OCI-LY7 (cell line): ENCODE results near the gene MUSK. TPM values are rescaled to one million over a fixed set of nuclear protein-coding genes. Genes with fewer than 3 reads are reported as not detected.
"Not testable (repeated sequence)": the region's sequence is repeated elsewhere in the genome, so short reads cannot be mapped to it uniquely, and the experiment has no call there.

Experiments used
- BruUV-seq: library from RNA; stranded (reverse); fragments of 400-500 nt; replicated peaks from 2 replicates; lab custom pipeline; 2021; lab: Mats Ljungman, UMichigan
- CTCF ChIA-PET: fragments of 300-600 bp; sonication (Branson Sonifier 250); formaldehyde crosslinking; loops from one replicate; lab custom pipeline; 2022; ENCODE audit warnings: antibody characterized with exemption; ENCODE audit not compliant: unreplicated experiment; lab: Charles Lee
- POLR2A ChIA-PET: fragments of 300-600 bp; sonication (Branson Sonifier 250); formaldehyde crosslinking; loops from one replicate; lab custom pipeline; 2022; ENCODE audit warnings: antibody characterized with exemption; lab: Charles Lee
- DNase-seq: peaks from one replicate; pipeline ENCODE4 v3.0.0-alpha.2; 2015; ENCODE audit warnings: low spot score
- H2AFZ ChIP-seq: fragments of 200-600 bp; sonication (generic), shearing (Covaris generic); 2 replicates; pipeline ENCODE4 v1.6.1; 2014; ENCODE audit warnings: mild to moderate bottlenecking, antibody characterized with exemption, low read length, moderate library complexity
- H3K27ac ChIP-seq: fragments of 200-600 bp; sonication (generic); 2 replicates; pipeline ENCODE4 v1.5.1; 2014; ENCODE audit warnings: mixed run types, low read depth, mild to moderate bottlenecking, moderate library complexity, low read length, inconsistent platforms; ENCODE audit not compliant: poor library complexity, severe bottlenecking
- H3K36me3 ChIP-seq: fragments of 200-600 bp; sonication (generic); 2 replicates; pipeline ENCODE4 v1.6.1; 2014; ENCODE audit warnings: mild to moderate bottlenecking, antibody characterized with exemption, low read length, moderate library complexity, mixed read lengths; ENCODE audit not compliant: insufficient read depth
- H3K4me1 ChIP-seq: fragments of 200-600 bp; sonication (generic); 2 replicates; pipeline ENCODE4 v1.5.1; 2014; ENCODE audit warnings: mild to moderate bottlenecking, low read length; ENCODE audit not compliant: insufficient read depth, poor library complexity, severe bottlenecking
- H3K4me2 ChIP-seq: fragments of 200-600 bp; sonication (generic); 2 replicates; pipeline ENCODE4 v1.6.1; 2014; ENCODE audit warnings: mild to moderate bottlenecking, low read length
- H3K4me3 ChIP-seq: fragments of 200-600 bp; sonication (generic); 2 replicates; pipeline ENCODE4 v1.5.1; 2014; ENCODE audit warnings: mild to moderate bottlenecking, low read depth, low read length; ENCODE audit not compliant: poor library complexity, severe bottlenecking
- H3K79me2 ChIP-seq: fragments of 200-600 bp; sonication (generic); 2 replicates; pipeline ENCODE4 v1.6.1; 2016; ENCODE audit warnings: low read depth, mild to moderate bottlenecking, low read length, moderate library complexity, mixed read lengths; ENCODE audit not compliant: insufficient read depth
- H3K9me2 ChIP-seq: fragments of 200-600 bp; sonication (generic); 2 replicates; pipeline ENCODE4 v1.6.1; 2016; ENCODE audit warnings: mild to moderate bottlenecking, low read length, mixed read lengths; ENCODE audit not compliant: insufficient read depth
- H3K9me3 ChIP-seq: fragments of 200-600 bp; sonication (generic); 2 replicates; pipeline ENCODE4 v1.6.1; 2014; ENCODE audit warnings: mild to moderate bottlenecking, mixed run types, low read length, mixed read lengths
- H4K20me1 ChIP-seq: fragments of 200-600 bp; sonication (generic); 2 replicates; pipeline ENCODE4 v1.6.1; 2014; ENCODE audit warnings: mild to moderate bottlenecking, antibody characterized with exemption, low read length, moderate library complexity, mixed read lengths; ENCODE audit not compliant: insufficient read depth
- EZH2phosphoT487 ChIP-seq: fragments of 200-600 bp; sonication (generic); IDR thresholded peaks from 2 replicates; pipeline ENCODE4 v1.6.1; 2018; ENCODE audit warnings: low read depth, borderline replicate concordance, mild to moderate bottlenecking, mixed run types, antibody characterized with exemption, low read length, moderate library complexity, mixed read lengths
- intact Hi-C: fragments of 100-400 bp; cut with micrococcal nuclease; formaldehyde crosslinking; loops from one replicate; pipeline ENCODE4 v1.10.0; 2022; ENCODE audit not compliant: unreplicated experiment
- total RNA-seq, 2 experiments: library from RNA; depleted of rRNA in 1 of 2; stranded (reverse); fragments of >200 nt in 1 of 2; shearing (Covaris generic) in 1 of 2; gene quantifications; 2 replicates each; pipeline ENCODE4 v1.2.3, GENCODE V29; 2014 to 2022
- TF ChIP-seq, protein P1 (sequence below): fragments of 200-600 bp; sonication (generic); conservative IDR thresholded peaks from 2 replicates; pipeline ENCODE4 v1.5.1; 2014; ENCODE audit warnings: mild to moderate bottlenecking, antibody characterized with exemption, low read length, moderate library complexity, mixed read lengths

The MUSK gene
- total RNA-seq, 2 experiments from 2014 or later: not detected

DNA sequence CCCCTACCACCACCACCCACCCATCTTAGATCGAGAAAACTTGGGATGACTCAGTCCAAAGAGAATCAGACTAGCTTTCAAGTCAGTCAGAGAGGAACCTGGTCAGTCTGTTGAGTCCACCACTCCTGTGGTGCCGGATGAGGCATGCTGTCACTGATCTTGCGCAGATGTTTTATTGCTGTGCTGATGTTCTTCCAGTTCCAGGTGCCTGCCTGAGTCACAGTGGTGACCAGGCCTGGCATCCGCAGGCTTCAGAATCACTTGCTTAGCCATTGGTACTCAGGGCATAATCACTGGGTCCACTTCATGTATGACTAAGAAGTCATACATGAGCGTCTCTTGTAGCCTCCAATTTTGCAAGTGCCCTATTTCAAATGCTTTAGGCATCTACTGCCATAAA lies 114.1 kb downstream of the MUSK start:
- DNase-seq: no peak
- Histone ChIP-seq H3K4me3 (no peak overlapping the region), H3K9me3 (no peaks in the 10 kb centered on the region), H3K9me2 (no peaks in the 10 kb centered on the region), H3K4me1 (no peaks in the 10 kb centered on the region), H4K20me1 (no peaks in the 10 kb centered on the region), H3K36me3 (no peaks in the 10 kb centered on the region), H3K79me2 (no peaks in the 10 kb centered on the region), H2AFZ (no peak overlapping the region), H3K4me2 (no peak overlapping the region), H3K27ac (no peak overlapping the region)
- BruUV-seq: no TSS peak
- intact Hi-C loops: no loop called here
- TF ChIP-seq EZH2phosphoT487: no peak
- TF ChIP-seq, protein P1, sequence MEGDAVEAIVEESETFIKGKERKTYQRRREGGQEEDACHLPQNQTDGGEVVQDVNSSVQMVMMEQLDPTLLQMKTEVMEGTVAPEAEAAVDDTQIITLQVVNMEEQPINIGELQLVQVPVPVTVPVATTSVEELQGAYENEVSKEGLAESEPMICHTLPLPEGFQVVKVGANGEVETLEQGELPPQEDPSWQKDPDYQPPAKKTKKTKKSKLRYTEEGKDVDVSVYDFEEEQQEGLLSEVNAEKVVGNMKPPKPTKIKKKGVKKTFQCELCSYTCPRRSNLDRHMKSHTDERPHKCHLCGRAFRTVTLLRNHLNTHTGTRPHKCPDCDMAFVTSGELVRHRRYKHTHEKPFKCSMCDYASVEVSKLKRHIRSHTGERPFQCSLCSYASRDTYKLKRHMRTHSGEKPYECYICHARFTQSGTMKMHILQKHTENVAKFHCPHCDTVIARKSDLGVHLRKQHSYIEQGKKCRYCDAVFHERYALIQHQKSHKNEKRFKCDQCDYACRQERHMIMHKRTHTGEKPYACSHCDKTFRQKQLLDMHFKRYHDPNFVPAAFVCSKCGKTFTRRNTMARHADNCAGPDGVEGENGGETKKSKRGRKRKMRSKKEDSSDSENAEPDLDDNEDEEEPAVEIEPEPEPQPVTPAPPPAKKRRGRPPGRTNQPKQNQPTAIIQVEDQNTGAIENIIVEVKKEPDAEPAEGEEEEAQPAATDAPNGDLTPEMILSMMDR: no peak
- ChIA-PET CTCF (no interaction called here), POLR2A (no interaction called here)

DNA sequence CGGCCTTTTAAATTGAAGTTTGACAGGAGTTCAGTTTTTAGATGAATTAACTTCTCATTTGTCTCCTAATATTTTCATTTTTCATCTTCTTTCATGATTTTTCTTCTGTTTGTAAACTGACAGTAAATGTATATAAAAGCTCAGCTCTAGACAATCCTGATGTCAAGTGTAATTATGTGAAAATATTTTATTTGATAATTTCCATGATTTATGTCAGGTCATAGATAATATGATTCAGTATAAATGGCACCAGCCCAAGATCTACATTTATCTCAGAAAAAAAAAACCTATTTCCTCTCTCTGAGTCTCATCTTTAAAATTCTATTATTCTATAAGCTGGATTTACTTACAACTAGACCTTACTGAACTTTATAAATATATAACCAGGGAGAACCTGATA lies 115.7 kb downstream of the MUSK start:
- CTCF ChIA-PET: no interaction called here
- no peak for DNase-seq
- Histone ChIP-seq H3K4me1 (no peaks in the 10 kb centered on the region), H3K9me2 (no peaks in the 10 kb centered on the region), H2AFZ (no peak overlapping the region), H3K36me3 (no peaks in the 10 kb centered on the region), H3K79me2 (no peaks in the 10 kb centered on the region), H4K20me1 (no peaks in the 10 kb centered on the region), H3K27ac (no peak overlapping the region), H3K9me3 (no peaks in the 10 kb centered on the region), H3K4me2 (no peak overlapping the region), H3K4me3 (no peak overlapping the region)
- POLR2A ChIA-PET: interaction anchor here (1.1 kb wide), 1 partner anchor 21 kb away, joined by 4 read pairs; no protein-coding TSS in a partner anchor
- TF ChIP-seq, protein P1: no peak
- no peak for TF ChIP-seq EZH2phosphoT487
- no TSS peak for BruUV-seq
- intact Hi-C loops: no loop called here

DNA sequence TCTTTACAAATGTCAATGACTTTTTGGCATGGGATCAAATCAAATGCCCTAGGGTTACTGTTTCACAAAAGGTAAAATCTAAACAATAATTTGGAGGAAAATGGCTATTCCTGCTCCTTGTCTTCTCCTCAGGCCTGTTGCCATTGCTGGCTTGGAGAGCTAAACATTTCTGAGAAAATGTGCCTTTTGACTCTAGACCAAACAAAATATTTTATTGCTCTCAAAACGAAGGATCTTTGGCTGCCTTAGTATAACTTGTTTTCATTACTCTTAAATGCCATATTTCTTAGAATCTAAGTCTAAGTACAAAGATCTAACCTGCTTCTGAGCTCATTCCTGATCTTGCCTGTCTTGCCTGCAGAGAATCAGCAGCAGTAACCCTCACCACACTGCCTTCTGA lies 116.6 kb downstream of the MUSK start:
- no TSS peak for BruUV-seq
- no peak for DNase-seq
- TF ChIP-seq EZH2phosphoT487: no peak
- TF ChIP-seq, protein P1: no peak
- Histone ChIP-seq H3K27ac (no peak overlapping the region), H4K20me1 (no peaks in the 10 kb centered on the region), H3K36me3 (no peaks in the 10 kb centered on the region), H3K9me3 (no peaks in the 10 kb centered on the region), H3K4me3 (no peak overlapping the region), H3K4me2 (no peak overlapping the region), H2AFZ (no peak overlapping the region), H3K79me2 (no peaks in the 10 kb centered on the region), H3K9me2 (no peaks in the 10 kb centered on the region), H3K4me1 (no peaks in the 10 kb centered on the region)
- CTCF ChIA-PET: no interaction called here
- intact Hi-C loops: no loop called here
- POLR2A ChIA-PET: interaction anchor here (1.1 kb wide), 1 partner anchor 22 kb away, joined by 4 read pairs; no protein-coding TSS in a partner anchor

DNA sequence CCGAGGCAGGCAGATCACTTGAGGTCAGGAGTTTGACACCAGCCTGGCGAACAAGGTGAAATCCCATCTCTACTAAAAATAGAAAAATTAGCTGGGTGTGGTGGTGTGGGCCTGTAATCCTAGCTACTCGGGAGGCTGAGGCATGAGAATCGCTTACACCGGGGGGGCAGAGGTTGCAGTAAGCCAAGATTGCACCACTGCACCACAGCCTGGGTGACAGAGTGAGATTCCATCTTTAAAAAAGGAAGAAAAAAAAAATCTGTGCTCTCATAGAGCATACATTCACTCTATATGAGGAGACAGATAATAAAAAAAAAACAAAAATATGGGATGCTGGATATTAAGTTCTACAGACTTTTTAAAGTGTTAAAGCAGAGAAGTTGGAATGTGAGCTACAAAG lies 119.8 kb downstream of the MUSK start:
- H3K4me3 ChIP-seq, intact Hi-C loops, POLR2A ChIA-PET, H4K20me1 ChIP-seq, H3K79me2 ChIP-seq, H3K4me2 ChIP-seq, H2AFZ ChIP-seq, H3K9me2 ChIP-seq, H3K36me3 ChIP-seq, H3K4me1 ChIP-seq, H3K27ac ChIP-seq, DNase-seq, CTCF ChIA-PET, BruUV-seq, H3K9me3 ChIP-seq: not testable (repeated sequence)
